Breast epithelium (tissue), 3 donors: ENCODE results near the gene DNAH8.

ENCODE experiments used
- POLR2A ChIP-seq: fragments of 450-650 bp; IDR thresholded peaks from one replicate; pipeline ENCODE4 v1.6.1; 2016; ENCODE audit warnings: antibody characterized with exemption, mild to moderate bottlenecking, moderate library complexity
- TF ChIP-seq, protein P1 (sequence below), 3 donors: fragments of 450-650 bp; IDR thresholded peaks; one replicate each; pipeline ENCODE4 v1.5.1; 2016 to 2017; ENCODE audit warnings: antibody characterized with exemption in 3 of 3, mild to moderate bottlenecking in 3 of 3, moderate library complexity in 3 of 3

DNA sequence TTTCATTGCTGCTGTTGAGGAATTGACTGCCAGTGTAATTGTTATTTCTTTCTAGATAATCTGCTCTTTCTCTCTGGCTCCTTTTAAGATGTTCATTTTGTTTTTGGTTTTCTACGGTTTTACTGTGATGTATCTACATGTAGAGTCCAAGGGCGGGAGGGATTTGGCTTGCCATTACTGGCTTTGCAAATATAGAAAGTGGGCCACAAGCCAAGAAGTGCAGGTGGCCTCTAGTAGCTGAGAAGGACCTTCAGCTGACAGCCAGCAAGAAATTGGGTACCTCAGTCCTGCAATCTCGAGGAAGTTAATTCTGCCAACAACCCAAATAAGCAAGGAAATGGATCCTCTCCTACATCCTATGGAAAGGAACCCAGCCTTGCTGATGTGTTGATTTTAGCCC, 290.7 kb downstream of the DNAH8 start:
- no peak for TF ChIP-seq POLR2A
- TF ChIP-seq, protein P1, sequence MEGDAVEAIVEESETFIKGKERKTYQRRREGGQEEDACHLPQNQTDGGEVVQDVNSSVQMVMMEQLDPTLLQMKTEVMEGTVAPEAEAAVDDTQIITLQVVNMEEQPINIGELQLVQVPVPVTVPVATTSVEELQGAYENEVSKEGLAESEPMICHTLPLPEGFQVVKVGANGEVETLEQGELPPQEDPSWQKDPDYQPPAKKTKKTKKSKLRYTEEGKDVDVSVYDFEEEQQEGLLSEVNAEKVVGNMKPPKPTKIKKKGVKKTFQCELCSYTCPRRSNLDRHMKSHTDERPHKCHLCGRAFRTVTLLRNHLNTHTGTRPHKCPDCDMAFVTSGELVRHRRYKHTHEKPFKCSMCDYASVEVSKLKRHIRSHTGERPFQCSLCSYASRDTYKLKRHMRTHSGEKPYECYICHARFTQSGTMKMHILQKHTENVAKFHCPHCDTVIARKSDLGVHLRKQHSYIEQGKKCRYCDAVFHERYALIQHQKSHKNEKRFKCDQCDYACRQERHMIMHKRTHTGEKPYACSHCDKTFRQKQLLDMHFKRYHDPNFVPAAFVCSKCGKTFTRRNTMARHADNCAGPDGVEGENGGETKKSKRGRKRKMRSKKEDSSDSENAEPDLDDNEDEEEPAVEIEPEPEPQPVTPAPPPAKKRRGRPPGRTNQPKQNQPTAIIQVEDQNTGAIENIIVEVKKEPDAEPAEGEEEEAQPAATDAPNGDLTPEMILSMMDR (IDR thresholded peaks at IDR 0.05) = no peak
